Smooth muscle cell (in vitro differentiated cells): ENCODE measurements around the gene VN1R2. TPM values are rescaled to one million over a fixed set of nuclear protein-coding genes. Genes with fewer than 3 reads are reported as not detected.
"Not testable (repeated sequence)": the region's sequence is repeated elsewhere in the genome, so short reads cannot be mapped to it uniquely, and the experiment has no call there.

ENCODE experiments used
- DNase-seq: peaks from one replicate; lab custom pipeline; 2025; ENCODE audit not compliant: unreplicated experiment; lab: John Stamatoyannopoulos, UW
- H2AFZ ChIP-seq: fragments of 200-600 bp; sonication (generic); 2 replicates; pipeline ENCODE4 v1.6.0; 2016; ENCODE audit warnings: antibody characterized with exemption, low read depth, mild to moderate bottlenecking
- H3F3A ChIP-seq: fragments of 200-600 bp; sonication (generic); 2 replicates; pipeline ENCODE4 v1.6.0; 2017; ENCODE audit warnings: antibody characterized with exemption, low read depth
- H3K27ac ChIP-seq: fragments of 200-600 bp; sonication (generic); 2 replicates; pipeline ENCODE4 v1.5.1; 2016; ENCODE audit warnings: low read depth, mild to moderate bottlenecking
- H3K27me3 ChIP-seq: fragments of 200-600 bp; sonication (generic); 2 replicates; pipeline ENCODE4 v1.6.1; 2016; ENCODE audit warnings: low read depth, mild to moderate bottlenecking
- H3K36me3 ChIP-seq: fragments of 200-600 bp; sonication (generic); 2 replicates; pipeline ENCODE4 v1.5.1; 2016; ENCODE audit warnings: low read depth
- H3K4me1 ChIP-seq: fragments of 200-600 bp; sonication (generic); 2 replicates; pipeline ENCODE4 v1.5.1; 2016; ENCODE audit warnings: low read depth
- H3K4me2 ChIP-seq: fragments of 200-600 bp; sonication (generic); 2 replicates; pipeline ENCODE4 v1.6.0; 2016; ENCODE audit warnings: mild to moderate bottlenecking
- H3K4me3 ChIP-seq: fragments of 200-600 bp; sonication (generic); 2 replicates; pipeline ENCODE4 v1.5.1; 2016; ENCODE audit warnings: mild to moderate bottlenecking
- H3K79me2 ChIP-seq: fragments of 200-600 bp; sonication (generic); 2 replicates; pipeline ENCODE4 v1.6.0; 2016; ENCODE audit warnings: low read depth, mild to moderate bottlenecking
- H3K9ac ChIP-seq: fragments of 200-600 bp; sonication (generic); 2 replicates; pipeline ENCODE4 v1.6.0; 2016; ENCODE audit warnings: low read depth
- H3K9me3 ChIP-seq: fragments of 200-600 bp; sonication (generic); replicated peaks from 2 replicates; pipeline ENCODE4 v1.5.1; 2016; ENCODE audit warnings: low read depth
- H4K20me1 ChIP-seq: fragments of 200-600 bp; sonication (generic); 2 replicates; pipeline ENCODE4 v1.6.0; 2016; ENCODE audit warnings: low read depth
- WGBS: methylation state at CpG from one replicate; pipeline ENCODE4 v1.1.7; 2016; ENCODE audit warnings: low lambda C conversion rate; 5-methylcytosine and 5-hydroxymethylcytosine counted together
- polyA plus RNA-seq: library from polyadenylated mRNA; unstranded; fragments of >200 nt; fragmentation: Nextera tagmentation; extraction: Ambion mirVana; gene quantifications from 2 replicates; pipeline ENCODE4 v1.2.1, GENCODE V29; 2016
- total RNA-seq: library from RNA; depleted of rRNA; stranded (reverse); fragments of >200 nt; gene quantifications from 2 replicates; pipeline ENCODE4 v1.2.3, GENCODE V29; 2014
- TF ChIP-seq, protein P1 (sequence below): fragments of 200-600 bp; sonication (generic); IDR thresholded peaks from 2 replicates; pipeline ENCODE4 v1.5.1; 2017; ENCODE audit warnings: borderline replicate concordance, mild to moderate bottlenecking, antibody characterized with exemption; ENCODE audit not compliant: insufficient read depth, poor library complexity, severe bottlenecking

The VN1R2 gene
- total and polyA plus RNA-seq, 2 experiments from 2014 or later = not detected

DNA sequence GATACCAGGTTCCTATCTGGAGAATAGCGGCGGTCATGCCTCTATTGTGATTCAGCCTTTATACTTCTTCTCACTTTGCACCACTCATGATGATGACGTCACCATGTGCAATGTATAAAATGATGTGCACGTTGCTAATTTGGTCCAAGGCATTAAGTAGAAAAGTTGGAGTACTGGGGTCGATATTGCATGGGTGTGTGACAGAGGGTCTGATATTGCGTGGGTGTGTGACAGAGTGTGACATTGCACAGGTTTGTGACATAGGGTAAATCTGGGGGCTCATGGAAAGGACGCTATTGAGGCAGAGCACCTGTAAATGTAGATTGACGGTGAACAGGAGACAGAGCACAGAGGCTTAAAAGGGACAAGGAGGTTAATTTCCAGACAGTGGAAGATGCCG lies 14.0 kb downstream of the VN1R2 start:
- Histone ChIP-seq H3K4me3 (no peak overlapping the region), H3K4me2 (no peak overlapping the region), H3K79me2 (no peaks in the 10 kb centered on the region), H3K9me3 (no peaks in the 10 kb centered on the region), H3K27me3 (no peaks in the 10 kb centered on the region), H2AFZ (no peak overlapping the region), H4K20me1 (no peaks in the 10 kb centered on the region), H3K27ac (no peak overlapping the region), H3K36me3 (no peaks in the 10 kb centered on the region), H3K9ac (no peak overlapping the region), H3K4me1 (no peaks in the 10 kb centered on the region), H3F3A (no peaks in the 10 kb centered on the region)
- no peak for DNase-seq
- WGBS = 89% methylated on average over 9 of the region's 9 CpGs
- TF ChIP-seq, protein P1, sequence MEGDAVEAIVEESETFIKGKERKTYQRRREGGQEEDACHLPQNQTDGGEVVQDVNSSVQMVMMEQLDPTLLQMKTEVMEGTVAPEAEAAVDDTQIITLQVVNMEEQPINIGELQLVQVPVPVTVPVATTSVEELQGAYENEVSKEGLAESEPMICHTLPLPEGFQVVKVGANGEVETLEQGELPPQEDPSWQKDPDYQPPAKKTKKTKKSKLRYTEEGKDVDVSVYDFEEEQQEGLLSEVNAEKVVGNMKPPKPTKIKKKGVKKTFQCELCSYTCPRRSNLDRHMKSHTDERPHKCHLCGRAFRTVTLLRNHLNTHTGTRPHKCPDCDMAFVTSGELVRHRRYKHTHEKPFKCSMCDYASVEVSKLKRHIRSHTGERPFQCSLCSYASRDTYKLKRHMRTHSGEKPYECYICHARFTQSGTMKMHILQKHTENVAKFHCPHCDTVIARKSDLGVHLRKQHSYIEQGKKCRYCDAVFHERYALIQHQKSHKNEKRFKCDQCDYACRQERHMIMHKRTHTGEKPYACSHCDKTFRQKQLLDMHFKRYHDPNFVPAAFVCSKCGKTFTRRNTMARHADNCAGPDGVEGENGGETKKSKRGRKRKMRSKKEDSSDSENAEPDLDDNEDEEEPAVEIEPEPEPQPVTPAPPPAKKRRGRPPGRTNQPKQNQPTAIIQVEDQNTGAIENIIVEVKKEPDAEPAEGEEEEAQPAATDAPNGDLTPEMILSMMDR = no peak

DNA sequence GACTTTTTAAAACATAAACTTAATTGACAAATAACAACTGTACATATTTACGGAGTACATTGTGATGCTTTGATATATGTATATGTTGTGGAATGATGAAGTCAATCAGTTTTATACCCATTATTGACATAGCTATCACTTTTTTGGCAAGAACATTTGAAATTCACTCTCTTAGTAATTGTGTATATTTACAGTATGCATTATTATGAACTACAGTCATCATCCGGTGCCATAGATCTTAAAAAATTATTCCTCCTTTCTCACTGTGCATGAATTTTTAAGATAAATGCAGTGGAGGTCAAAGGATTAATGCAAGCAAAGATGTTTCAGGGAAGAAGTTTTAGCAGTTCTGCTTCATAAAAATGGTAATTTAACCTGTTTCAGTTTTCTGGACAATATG lies 17.4 kb downstream of the VN1R2 start:
- no peaks in the 10 kb centered on the region for H3K36me3 ChIP-seq
- H3K4me2 ChIP-seq = no peak overlapping the region
- H3K9me3 ChIP-seq = no peaks in the 10 kb centered on the region
- TF ChIP-seq, protein P1 = no peak
- H3K4me1 ChIP-seq = peaks cover 10% of the 10 kb centered on the region
- no peak for DNase-seq
- H3K9ac ChIP-seq = no peak overlapping the region
- H3K4me3 ChIP-seq = no peak overlapping the region
- no peak overlapping the region for H3K27ac ChIP-seq
- 99% methylated on average over 2 of the region's 2 CpGs for WGBS
- no peaks in the 10 kb centered on the region for H3K79me2 ChIP-seq
- no peaks in the 10 kb centered on the region for H4K20me1 ChIP-seq
- H2AFZ ChIP-seq = no peak overlapping the region
- no peaks in the 10 kb centered on the region for H3F3A ChIP-seq
- H3K27me3 ChIP-seq = no peaks in the 10 kb centered on the region

DNA sequence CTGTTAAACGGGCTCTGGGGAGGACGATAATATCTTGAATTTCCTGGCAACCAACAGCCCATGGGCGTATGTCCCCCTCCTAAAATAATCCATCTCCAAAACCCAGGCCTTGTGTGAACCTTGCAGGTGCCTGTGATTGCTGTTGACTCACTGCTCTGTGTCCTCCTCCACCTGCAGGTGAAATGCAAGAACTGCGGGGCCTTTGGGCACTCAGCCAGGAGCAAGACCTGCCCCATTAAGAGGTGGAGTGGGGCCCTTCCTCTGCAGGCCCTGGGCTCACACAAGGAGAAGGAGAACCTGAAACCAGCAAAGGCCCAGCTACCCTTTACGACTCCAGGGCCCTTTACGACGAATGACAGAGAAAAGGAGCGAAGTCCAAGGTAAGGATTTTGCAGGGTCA lies 23.9 kb downstream of the VN1R2 start:
- H3K4me2 ChIP-seq, H3K4me3 ChIP-seq, H2AFZ ChIP-seq, H3K27ac ChIP-seq, H3F3A ChIP-seq, H3K9ac ChIP-seq, H3K27me3 ChIP-seq, DNase-seq, H3K36me3 ChIP-seq, H3K9me3 ChIP-seq, H3K79me2 ChIP-seq, H4K20me1 ChIP-seq: not testable (repeated sequence)
- peaks cover 10% of the 10 kb centered on the region for H3K4me1 ChIP-seq
- 85% methylated on average over 4 of the region's 8 CpGs for WGBS

DNA sequence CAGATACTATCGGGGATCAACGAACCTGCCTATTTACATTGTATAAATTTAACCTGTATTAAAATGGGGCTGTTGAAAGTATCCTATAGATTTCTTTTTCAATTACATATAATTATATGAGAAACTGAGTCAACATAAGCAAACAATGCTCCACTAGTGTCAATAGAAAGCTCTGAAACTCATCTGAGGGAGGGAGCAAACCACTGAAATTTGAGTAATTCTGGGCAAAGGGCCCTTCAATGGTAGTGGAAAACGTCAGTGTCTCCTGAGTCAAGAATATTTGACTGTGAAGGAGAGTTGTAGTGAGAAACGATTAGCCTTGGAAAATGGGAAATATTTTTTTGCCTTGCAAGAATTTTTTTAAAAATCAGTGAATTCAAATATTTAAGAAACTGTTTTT lies 27.0 kb downstream of the VN1R2 start:
- Histone ChIP-seq H3K27me3 (no peaks in the 10 kb centered on the region), H3K4me1 (no peaks in the 10 kb centered on the region), H4K20me1 (no peaks in the 10 kb centered on the region), H3K36me3 (no peaks in the 10 kb centered on the region), H3F3A (no peaks in the 10 kb centered on the region), H3K4me3 (no peak overlapping the region), H3K9me3 (no peaks in the 10 kb centered on the region), H2AFZ (no peak overlapping the region), H3K79me2 (no peaks in the 10 kb centered on the region), H3K9ac (no peak overlapping the region), H3K27ac (no peak overlapping the region), H3K4me2 (no peak overlapping the region)
- TF ChIP-seq, protein P1 = no peak
- no peak for DNase-seq
- 79% methylated on average over 4 of the region's 4 CpGs for whole genome bisulfite sequencing
